IPS-18c (cell line): Measurements from ENCODE around the gene SPI1.

Experiments
- H3K4me3 ChIP-seq: 2 replicates; pipeline ENCODE4 v1.7.0; 2013; ENCODE audit warnings: low read depth, mild to moderate bottlenecking, low read length, moderate library complexity; ENCODE audit not compliant: insufficient read depth
- H3K9me3 ChIP-seq: one replicate; pipeline ENCODE4 v1.6.1; 2013; ENCODE audit warnings: mild to moderate bottlenecking, low read length, moderate library complexity; ENCODE audit not compliant: control insufficient read depth, insufficient read depth

Gene SPI1

GRCh38 chr11:47353978-47354774 is 24.2 kb downstream of the SPI1 start:
- Histone ChIP-seq H3K9me3 (no peaks in the 10 kb centered on the region), H3K4me3 (no peak overlapping the region)

- Histone ChIP-seq H3K4me3 (no peak within 1 kb of the TSS), H3K9me3 (no peaks in the 10 kb centered on the region)
Measured at GRCh38 chr11:47352556-47352955, 25.8 kb downstream of the SPI1 start, which contains the start of gene MYBPC3. TSS of gene MYBPC3 (minus strand) at chr11:47352702. CDS start at chr11:47352647, 55 bp downstream.

DNA sequence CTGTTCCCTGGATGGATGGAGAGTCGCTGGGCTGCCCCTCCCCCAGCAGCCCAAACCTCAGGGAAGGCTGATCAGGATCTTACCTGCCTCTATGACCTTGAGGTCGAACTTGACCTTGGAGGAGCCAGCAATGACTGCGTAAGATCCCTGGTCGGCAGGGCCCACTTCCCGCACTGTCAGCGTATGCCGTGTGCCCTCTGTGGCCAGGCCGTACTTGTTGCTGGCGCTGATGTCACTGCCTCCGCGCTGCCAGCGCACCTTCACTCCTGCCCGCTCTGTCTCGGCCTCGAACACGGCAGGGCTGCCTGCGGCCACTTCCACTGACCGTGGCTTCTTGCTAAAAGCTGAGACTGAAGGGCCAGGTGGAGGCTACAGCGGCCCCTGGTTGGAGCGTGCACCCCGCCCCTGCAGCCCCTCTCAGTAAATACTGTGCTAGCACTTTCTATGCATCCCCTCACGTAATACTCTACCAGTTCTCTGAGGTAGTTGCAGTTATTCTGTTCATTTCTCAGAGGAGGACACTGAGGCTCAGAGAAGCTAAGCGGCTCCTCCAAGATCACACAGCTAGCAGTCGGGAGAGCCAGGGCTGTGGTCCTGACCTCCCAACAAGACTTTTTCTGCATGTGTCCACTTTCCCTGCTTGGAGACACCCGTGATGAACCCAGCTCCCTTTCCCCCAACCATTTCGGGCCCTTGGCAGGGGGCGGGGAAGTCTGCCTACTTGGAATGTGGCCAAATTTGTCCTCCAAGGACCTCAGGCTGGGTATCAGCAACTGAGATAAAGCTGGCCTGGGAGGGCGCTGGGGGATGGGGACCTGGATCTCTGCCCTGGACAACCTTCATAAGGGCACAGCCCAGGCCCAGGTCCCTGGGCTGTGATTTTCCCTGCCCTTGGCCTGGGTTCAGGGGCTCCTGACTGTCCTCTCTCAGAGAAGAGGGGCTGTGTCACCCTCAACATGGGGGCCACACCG is 26.9 kb downstream of the SPI1 start:
- Histone ChIP-seq H3K4me3 (no peak overlapping the region), H3K9me3 (no peaks in the 10 kb centered on the region)

DNA sequence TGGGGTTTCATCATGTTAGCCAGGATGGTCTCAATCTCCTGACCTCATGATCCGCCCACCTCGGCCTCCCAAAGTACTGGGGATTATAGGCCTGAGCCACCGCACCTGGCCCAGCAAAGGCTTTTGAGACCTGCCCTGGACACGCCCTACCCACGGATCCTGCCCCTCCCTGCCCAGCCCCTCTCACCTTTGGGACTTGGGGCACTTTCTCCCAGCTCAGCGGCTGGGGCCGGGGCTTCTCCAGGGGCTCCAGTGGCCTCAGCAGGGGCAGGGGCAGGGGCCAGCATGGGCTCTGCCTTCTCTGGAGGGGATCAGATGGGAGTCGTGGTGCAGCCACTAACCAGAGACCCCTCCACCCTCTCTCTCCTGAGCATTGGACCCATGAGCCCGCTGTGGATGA is 28.0 kb downstream of the SPI1 start:
- Histone ChIP-seq H3K9me3 (no peaks in the 10 kb centered on the region), H3K4me3 (no peak overlapping the region)

DNA sequence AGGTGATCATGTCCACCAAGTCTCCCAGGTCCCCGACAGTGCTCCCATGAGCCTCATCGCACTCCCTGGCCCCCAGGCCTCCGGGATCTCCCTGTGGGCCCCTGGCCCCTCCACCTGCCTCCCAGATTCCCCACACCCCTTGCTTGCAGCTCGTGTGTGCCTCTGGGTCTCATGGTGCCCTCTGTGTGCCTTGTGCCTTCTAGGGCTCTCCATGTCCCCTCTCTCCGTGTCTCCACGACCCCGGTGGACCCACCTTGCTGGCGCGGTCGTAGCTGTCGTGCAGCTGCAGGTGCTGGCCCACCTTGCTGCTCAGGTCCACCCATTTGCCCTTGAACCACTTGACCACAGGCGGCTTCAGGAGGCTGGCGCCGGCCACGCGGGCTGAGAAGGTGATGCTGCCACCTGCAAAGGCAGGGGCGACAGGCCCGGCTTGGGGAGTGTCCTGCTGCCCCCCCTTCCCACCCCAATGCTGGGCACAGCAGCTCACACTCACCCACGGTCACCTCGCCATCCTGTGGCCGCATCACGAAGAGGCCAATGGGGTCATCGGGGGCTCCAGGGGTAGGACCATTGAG is 28.7 kb downstream of the SPI1 start:
- Histone ChIP-seq H3K9me3 (no peaks in the 10 kb centered on the region), H3K4me3 (no peak overlapping the region)

DNA sequence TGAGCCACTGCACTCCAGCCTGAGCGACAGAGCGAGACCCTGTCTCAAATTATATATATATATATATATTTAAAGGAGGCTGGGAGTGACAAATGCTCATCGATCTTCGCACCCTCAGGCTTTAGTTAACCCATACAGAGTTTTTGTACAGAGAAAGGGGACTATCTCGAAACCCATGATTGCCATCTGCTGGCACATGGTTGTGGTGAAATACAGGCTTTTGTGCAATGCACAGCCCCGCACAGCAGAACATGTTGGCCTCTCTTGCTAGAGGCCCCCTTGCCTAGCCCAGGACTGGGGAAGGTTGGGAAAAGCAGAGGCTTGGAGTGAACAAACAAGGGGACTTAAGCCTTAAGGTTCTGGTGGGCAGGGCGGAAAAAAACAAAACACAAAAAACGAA is 29.5 kb downstream of the SPI1 start:
- H3K9me3 ChIP-seq = no peaks in the 10 kb centered on the region
- no peak overlapping the region for H3K4me3 ChIP-seq

- Histone ChIP-seq H3K4me3 (no peak overlapping the region), H3K9me3 (no peaks in the 10 kb centered on the region)
Measured at GRCh38 chr11:47348131-47348802, 30.1 kb downstream of the SPI1 start.

DNA sequence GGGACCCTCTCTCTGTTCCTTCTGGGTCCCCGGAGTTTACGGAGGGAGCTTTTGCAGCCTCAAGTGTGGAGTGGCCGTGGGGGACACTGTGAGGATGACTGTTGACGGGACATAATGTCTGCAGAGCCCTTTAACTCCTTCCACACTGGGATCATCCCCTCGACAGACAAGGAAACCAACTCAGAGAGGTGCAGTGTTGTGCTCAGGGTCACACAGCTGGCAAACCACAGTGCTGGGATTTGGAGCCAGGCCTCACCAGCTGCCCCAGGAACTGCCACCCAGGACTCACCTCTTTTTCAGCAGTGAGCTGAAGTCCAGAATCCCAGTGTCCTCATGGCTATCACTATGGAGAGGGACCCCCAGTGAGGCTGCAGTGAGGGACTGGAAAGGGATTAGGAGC is 31.2 kb downstream of the SPI1 start:
- no peak overlapping the region for H3K4me3 ChIP-seq
- H3K9me3 ChIP-seq = no peaks in the 10 kb centered on the region

DNA sequence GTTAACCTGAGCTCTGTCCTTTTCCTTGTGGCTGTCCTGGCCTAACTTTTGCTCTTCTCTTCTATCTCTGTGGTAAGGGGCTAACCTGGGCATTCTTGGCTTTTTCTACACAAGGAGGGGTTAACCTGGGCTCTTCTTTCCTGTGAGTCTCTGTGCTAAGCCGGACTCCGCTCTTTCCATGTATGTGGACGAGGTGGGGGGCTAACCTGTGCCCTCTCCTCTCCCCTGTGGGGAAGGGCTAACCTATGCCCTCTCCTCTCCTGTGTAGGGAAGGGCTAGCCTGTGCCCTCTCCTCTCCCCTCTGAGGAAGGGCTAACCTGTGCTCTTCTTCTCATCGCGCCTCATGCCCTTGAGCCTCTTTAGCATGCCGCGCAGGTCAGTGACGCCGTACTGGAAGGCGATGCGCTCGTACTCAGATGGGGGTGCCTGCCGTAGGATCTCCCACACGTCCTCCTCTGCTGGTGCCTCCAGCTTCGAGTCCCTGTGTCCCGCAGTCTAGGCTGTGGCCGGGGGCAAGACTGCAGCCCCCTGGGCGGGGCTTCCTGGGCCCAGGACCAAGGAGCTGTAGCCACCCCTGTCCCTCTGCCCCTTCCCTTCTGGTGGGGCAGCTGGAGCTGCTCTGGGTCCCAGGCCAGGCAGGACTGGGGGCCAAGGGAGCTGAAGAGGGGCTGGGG is 32.3 kb downstream of the SPI1 start:
- Histone ChIP-seq H3K9me3 (no peaks in the 10 kb centered on the region), H3K4me3 (no peak overlapping the region)

DNA sequence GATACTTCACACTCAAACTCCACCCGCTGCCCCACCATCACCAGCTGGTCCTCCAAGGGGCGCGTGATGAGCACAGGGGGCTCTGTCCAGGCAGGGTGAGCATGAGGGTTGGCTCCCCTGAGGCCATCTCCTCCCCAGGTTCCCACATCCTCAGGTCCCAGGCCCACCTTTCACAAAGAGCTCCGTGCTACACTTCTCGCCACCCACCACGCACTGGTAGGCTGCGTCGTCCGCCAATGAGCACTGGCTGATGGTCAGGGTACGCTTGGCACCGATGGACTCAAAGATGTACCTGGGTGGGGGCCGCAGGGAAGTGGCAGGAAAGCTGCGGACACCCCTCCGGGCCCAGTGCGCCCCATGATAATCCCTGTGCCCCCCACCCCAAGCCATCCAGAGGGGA is 35.5 kb downstream of the SPI1 start:
- Histone ChIP-seq H3K9me3 (no peaks in the 10 kb centered on the region), H3K4me3 (no peak overlapping the region)

DNA sequence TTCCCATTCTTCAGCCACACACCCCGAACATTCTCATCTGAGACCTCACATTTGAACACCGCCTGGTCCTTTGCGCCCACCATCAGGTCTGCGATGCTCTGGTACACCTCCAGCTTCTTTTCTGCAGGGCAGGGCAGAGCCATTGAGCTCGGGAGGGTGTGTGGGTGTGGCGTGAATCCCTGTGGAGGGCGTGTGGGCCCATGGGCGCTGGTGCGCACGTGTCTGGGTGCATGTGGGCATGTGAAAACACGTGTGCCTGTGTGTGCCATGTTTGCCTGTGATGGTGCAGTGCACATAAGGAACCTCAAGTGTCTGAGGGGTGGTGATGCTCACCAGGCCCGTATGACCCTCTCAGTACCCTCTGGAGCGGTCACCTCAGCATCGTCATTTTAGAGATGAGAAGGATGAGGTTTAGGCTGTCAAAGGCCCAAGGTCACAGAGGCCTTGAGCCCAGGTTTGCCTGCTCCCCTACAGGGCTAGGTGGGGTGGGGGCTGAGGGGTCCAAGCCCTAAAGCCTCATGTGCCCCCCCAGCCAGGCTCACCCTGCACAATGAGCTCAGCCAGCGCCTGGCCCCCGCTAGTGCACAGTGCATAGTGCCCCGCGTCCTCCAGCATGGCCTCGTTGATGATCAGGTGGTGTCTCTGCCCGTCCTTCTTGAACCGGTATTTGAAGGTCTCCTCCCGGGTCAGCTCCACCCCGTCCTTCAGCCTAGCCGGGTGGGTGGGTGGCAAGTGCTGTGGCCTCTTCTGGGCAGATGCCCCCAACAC is 36.1 kb downstream of the SPI1 start:
- Histone ChIP-seq H3K4me3 (no peak overlapping the region), H3K9me3 (no peaks in the 10 kb centered on the region)

- Histone ChIP-seq H3K9me3 (no peaks in the 10 kb centered on the region), H3K4me3 (no peak overlapping the region)
Measured at GRCh38 chr11:47340980-47341775, 37.2 kb downstream of the SPI1 start.

GRCh38 chr11:47340010-47340409 is 38.3 kb downstream of the SPI1 start:
- Histone ChIP-seq H3K4me3 (no peak overlapping the region), H3K9me3 (no peaks in the 10 kb centered on the region)

GRCh38 chr11:47338396-47339241 is 39.7 kb downstream of the SPI1 start:
- no peaks in the 10 kb centered on the region for H3K9me3 ChIP-seq
- H3K4me3 ChIP-seq = no peak overlapping the region
